ENCODE measurements around the gene PAEP. TPM values are rescaled to one million over a fixed set of nuclear protein-coding genes. Genes with fewer than 3 reads are reported as not detected.
"Not testable (repeated sequence)": the region's sequence is repeated elsewhere in the genome, so short reads cannot be mapped to it uniquely, and the experiment has no call there.

PAEP gene
- polyA plus RNA-seq, 1 donor, result 0.42 TPM

GRCh38 chr9:135525241-135526088, 36.1 kb upstream of the PAEP start:
- DNase-seq, result no peak

DNA sequence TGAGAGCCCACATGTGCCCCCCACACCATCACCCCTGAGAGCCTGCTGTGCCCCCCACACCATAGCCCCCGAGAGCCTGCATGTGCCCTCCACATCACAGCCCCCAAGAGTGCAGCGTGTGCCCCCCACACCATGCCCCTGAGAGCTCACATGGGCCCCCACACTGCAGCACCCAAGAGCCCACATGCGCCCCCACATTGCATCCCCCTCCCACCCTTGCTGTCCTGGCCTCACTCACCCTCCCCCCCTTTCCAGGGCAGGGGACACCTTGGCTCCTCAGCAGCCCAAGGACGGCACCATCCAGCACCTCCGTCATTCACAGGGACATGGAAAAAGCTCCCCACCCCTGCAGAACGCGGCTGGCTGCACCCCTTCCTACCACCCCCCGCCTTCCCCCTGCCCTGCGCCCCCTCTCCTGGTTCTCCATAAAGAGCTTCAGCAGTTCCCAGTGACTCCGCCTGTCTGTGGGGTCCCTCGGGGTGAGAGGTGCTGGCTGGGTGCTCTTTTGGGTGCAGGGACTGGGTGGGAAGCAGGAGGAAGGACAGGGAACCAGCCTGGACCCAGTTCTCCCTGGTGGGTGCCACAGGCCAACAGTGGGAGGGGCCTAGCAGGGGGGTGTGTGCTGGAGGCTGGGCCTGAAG, 35.3 kb upstream of the PAEP start:
- no peak for DNase-seq

GRCh38 chr9:135526730-135527571, 34.6 kb upstream of the PAEP start:
- no peak for DNase-seq

DNA sequence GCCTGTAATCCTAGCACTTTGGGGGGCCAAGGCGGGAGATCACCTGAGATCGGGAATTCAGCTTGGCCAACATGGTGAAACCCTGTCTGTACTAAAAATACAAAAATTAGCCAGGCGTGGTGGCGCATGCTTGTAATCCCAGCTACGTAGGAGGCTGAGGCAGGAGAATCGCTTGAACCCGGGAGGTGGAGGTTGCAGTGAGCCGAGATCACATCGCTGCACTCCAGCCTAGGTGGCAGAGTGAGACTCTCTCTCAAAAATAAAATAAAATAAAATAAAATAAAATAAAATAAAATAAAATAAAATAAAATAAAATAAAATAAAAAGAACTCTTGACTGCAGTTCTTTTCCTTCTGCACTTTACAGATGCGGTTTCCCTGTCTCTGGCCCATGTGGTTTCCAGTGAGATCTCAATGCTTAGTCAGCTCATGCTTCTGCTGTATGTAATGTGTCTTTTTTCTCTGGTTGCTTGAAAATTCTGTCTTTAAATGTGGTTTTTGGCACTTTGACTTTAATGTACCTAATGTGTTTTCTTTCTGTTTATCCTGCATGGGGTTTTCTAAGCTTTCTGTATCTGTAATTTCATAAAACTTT, 32.6 kb upstream of the PAEP start:
- not testable (repeated sequence) for DNase-seq

DNA sequence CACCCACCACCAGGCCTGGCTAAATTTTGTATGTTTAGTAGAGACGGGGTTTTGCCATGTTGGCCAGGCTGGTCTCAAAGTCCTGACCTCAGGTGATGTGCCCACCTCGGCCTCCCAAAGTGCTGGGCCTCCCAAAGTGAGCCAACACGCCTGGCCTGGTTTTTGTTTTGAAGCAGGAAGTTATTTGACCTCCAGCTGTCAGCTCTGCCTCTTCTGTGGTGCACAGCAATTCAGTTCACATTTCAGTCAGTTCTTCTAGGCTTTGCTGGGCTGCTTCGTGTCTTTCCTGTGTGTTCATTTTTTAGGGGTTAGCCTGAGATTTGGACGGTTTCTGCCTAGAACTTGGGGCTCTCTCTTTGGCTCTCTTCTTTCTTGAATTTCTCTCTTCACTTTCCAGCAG, 31.4 kb upstream of the PAEP start:
- DNase-seq, result no peak

DNA sequence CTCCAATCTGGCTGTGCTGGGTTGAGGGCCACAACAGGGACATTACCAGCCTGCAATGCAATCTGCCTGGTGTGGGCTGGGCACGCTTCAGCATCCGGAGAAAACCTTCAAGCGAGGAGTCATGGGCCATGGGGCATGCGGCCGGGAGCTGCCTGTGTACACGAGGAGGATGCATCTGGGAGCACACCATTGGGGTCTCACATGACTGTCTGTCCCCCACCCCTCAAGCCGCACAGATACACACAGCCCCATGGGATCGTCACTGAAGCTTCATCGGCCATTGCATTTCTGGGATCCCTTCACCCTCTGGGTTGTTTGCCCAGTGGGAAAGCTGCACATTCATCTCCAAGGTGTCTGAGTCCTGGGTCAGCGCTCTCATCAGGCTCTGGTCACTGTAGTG, 30.5 kb upstream of the PAEP start:
- DNase-seq, result no peak

- DNase-seq, result no peak
Observed at GRCh38 chr9:135533113-135533512, 28.4 kb upstream of the PAEP start.

DNA sequence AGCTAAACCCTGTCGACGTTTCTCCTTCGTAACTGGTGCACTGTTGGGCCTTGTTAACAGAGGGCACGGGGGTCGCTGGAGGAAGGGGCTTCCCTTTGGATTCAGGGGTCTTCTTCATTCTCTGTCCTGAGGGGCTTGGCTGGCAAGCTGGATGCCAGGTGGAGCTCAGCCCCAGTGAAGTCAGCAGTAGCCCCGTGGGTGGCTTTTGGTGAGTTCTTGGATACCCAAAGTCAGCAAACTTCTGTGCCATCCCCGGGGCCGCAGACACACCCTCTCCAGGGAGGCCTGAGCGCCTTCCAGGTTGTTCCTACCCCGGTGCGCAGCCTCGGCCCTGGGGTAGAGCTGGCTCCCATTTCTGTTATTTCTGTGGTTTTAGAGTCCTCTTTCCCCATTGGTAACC, 27.9 kb upstream of the PAEP start:
- DNase-seq, result no peak

GRCh38 chr9:135534192-135534711, 27.3 kb upstream of the PAEP start:
- not testable (repeated sequence) for DNase-seq

DNA sequence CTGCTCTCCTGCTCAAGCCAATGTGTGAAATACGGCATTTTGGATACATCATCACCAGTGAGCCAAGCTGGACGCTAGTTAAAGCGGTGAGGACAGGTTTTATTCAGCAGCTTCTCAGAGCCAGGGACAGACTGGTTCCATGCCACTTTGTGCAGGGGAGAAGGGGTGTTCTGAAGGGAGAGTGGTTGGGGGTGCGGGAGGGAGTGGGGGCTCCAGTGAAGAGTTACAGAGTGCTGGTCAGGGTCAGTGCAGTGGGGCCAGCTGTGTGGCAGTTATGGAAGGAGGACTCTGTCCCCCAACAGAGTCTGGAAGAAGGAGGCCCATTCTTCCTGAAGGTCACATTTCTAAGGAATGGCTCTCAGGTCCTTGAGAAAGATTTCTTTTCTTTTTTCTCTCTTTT, 26.7 kb upstream of the PAEP start:
- DNase-seq, result not testable (repeated sequence)

- DNase-seq, result not testable (repeated sequence)
Observed at GRCh38 chr9:135535631-135536030, 25.9 kb upstream of the PAEP start.

DNA sequence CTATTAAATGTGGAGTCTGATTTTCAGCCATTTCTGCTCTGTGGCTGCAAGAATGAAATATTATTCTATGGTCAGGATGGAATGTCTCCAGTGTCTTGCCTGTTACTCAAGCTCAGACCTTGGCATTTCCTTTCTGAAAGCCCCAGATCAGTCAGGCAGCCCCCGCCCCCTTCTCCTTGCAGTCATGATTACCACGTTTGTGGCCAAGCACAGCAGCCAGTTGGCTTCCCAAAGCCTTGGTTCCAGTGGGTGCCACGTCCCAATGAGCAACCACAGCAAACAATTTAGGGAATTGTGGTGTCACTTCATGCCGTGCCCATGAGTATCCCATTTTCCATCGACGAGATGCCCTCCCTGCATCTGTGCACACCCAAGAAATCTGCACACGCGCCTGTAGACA, 25.3 kb upstream of the PAEP start:
- no peak for DNase-seq

- DNase-seq, result not testable (repeated sequence)
Observed at GRCh38 chr9:135543262-135543894, 18.2 kb upstream of the PAEP start.

DNA sequence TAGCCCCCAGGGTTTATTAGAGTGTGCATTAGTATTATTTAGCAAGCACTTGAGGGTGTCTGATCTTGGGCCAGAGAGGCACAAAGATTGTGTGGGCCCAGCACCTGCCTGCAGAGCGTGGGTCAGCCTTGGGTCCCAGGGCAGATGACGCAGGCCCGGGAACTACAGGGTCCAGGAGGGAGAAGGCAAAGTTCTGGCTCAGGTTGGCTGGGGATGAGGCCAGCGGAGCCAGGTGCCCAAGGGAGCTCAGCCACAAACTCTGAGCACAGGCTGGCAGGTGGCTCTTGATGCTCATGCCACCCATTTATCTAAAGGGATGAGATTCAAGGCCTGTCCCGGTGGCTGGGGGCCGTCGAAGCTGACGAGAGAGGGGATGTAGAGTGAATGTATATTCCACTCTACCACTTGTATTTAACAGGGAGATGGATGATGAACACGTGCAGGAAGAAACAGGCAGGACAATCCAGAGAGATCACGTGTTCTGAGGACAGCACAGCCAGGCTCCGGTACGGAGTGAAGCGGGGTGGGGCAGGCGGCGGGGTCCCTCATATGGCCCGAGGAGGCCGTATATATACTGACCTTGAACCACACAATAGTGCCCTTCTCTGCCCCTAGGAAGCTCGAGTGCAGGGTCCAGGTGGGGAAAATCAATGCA, 16.4 kb upstream of the PAEP start:
- no peak for DNase-seq

DNA sequence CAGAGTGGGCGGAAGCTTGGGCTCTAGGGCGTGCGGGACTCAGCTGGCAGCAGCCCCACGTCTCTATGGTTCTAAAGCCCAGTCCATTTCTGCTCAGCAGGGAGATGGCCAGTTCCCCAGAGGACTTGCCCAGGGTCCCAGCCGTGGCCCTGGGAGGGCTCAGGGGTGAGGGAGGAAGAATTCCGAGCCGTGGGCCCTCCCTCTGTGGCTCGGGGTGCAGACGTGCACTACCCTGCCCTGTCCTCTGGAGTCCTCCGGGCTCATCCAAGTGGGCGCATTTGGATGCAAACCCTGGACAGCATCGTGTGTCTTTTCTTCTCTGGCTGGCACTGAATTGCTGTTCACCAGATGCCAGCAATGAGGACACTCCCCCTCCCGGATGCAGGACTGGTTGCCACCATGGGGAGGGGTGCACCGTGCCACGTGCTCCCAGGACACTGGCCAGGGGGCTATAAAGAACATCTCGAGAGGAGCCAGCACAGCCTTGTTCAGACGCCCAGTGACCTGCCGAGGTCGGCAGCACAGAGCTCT, 15.8 kb upstream of the PAEP start, which contains the start of gene OBP2A:
Gene OBP2A (plus strand): TSS at position 481 of the 531 bp plus-strand sequence. CDS start 55 bp downstream, outside the sequence.
- not testable (repeated sequence) for DNase-seq

- DNase-seq, result not testable (repeated sequence)
Observed at GRCh38 chr9:135546792-135547617, 14.6 kb upstream of the PAEP start.

DNA sequence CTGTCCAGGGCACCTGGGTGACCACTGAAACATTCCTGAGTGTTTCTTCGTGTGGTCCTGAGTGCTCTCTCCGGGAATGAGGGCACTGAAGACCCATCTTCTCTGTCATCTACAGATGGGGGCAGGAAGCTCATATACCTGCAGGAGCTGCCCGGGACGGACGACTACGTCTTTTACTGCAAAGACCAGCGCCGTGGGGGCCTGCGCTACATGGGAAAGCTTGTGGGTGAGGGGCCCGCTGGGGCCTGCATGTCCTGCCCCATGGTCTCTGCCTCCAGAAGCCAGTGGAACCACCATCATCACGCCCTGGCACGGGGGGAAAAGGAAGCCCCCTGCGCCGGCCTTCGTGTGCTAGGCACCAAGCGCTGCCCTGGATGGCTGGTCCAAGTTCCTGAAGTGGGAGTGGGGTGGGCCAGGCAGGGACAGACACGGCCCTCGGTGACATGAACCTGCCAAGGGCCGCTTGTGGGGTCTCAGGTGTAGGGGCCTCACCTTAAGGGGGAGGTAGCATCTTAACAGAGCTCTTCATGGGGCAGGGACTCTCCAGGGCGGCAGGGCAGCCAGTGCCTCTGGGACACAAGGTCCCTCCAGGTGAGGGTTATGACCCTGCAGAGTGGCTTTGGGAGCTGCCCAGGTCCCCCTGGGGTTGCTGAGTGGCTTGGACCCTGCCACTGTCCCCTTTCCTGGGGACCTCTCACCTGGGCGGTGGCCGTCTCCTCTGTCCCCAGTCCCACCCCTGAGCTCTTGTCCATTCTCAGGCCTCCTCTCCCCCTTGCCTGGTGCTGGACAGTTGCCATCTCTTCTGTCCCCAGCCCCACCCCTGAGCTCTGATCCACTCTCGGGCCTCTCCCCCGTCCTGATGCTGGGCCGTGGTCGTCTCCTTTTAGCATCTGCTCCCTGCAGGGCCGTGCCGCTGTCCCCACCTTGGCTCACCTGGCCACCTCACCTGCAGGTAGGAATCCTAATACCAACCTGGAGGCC, 13.5 kb upstream of the PAEP start:
- DNase-seq, result no peak
